HEK293 (cell line): ENCODE measurements around the gene NOL4L.

Experiments used
- CTCF ChIA-PET: fragments of 350-600 bp; formaldehyde crosslinking; extraction: SDS; loops from one replicate; lab custom pipeline; 2021; ENCODE audit warnings: antibody characterized with exemption; lab: Yijun Ruan, JAX
- POLR2A ChIA-PET: fragments of 300-600 bp; formaldehyde crosslinking; extraction: SDS; loops from one replicate; lab custom pipeline; 2020; ENCODE audit warnings: antibody characterized with exemption, inconsistent platforms; lab: Yijun Ruan, JAX
- H3K27ac ChIP-seq: fragments of 200-500 bp; sonication (Bioruptor generic); 2 replicates; pipeline ENCODE4 v1.5.1; 2014; ENCODE audit warnings: low read depth, low read length, control low read depth, inconsistent platforms; ENCODE audit errors: extremely low read depth
- H3K36me3 ChIP-seq, 2 experiments: fragments of 200-500 bp in 1 of 2; sonication (Bioruptor generic) in 1 of 2; 1 replicate in 1 of 2; 2 replicates in 1 of 2; pipeline ENCODE4 v1.5.1; 2014 to 2017; ENCODE audit warnings: inconsistent platforms in 2 of 2, low read length in 2 of 2; ENCODE audit not compliant: control insufficient read depth in 2 of 2, insufficient read depth in 1 of 2
- H3K4me1 ChIP-seq: fragments of 200-500 bp; sonication (Bioruptor generic); 2 replicates; pipeline ENCODE4 v1.5.1; 2014; ENCODE audit warnings: mild to moderate bottlenecking, low read length, inconsistent platforms; ENCODE audit not compliant: control insufficient read depth, insufficient read depth
- H3K4me3 ChIP-seq: 2 replicates; pipeline ENCODE4 v1.5.1; 2011; ENCODE audit warnings: low read depth, mild to moderate bottlenecking, control low read depth, low read length, moderate library complexity
- H3K9me3 ChIP-seq: fragments of 200-500 bp; sonication (Bioruptor generic); 2 replicates; pipeline ENCODE4 v1.5.1; 2014; ENCODE audit warnings: low read depth, low read length, inconsistent platforms; ENCODE audit not compliant: control insufficient read depth, insufficient read depth
- PATZ1 ChIP-seq: fragments of 450-650 bp; formaldehyde crosslinking; IDR thresholded peaks from 2 replicates; pipeline ENCODE4 v1.5.1; 2016; ENCODE audit warnings: missing biosample characterization, missing genetic modification characterization
- PRDM1 ChIP-seq: fragments of 450-650 bp; formaldehyde crosslinking; IDR thresholded peaks from 2 replicates; pipeline ENCODE4; 2016; ENCODE audit warnings: missing biosample characterization, missing genetic modification characterization
- ZBTB20 ChIP-seq: fragments of 450-650 bp; formaldehyde crosslinking; IDR thresholded peaks from 2 replicates; pipeline ENCODE4 v1.5.1; 2016; ENCODE audit warnings: missing biosample characterization, missing genetic modification characterization
- ZEB2 ChIP-seq: fragments of 450-650 bp; formaldehyde crosslinking; IDR thresholded peaks from 2 replicates; pipeline ENCODE4 v1.5.1; 2016; ENCODE audit warnings: missing biosample characterization, missing genetic modification characterization
- ZNF10 ChIP-seq: fragments of 450-650 bp; formaldehyde crosslinking; IDR thresholded peaks from 2 replicates; pipeline ENCODE4 v1.5.1; 2017; ENCODE audit warnings: missing biosample characterization, missing genetic modification characterization
- ZNF140 ChIP-seq: fragments of 450-650 bp; formaldehyde crosslinking; IDR thresholded peaks from 2 replicates; pipeline ENCODE4 v1.5.1; 2016; ENCODE audit warnings: missing biosample characterization, missing genetic modification characterization
- ZNF18 ChIP-seq: fragments of 450-650 bp; formaldehyde crosslinking; IDR thresholded peaks from 2 replicates; pipeline ENCODE4 v1.5.1; 2016; ENCODE audit warnings: missing biosample characterization, missing genetic modification characterization
- ZNF211 ChIP-seq: fragments of 450-650 bp; formaldehyde crosslinking; IDR thresholded peaks from 2 replicates; pipeline ENCODE4 v1.5.1; 2016; ENCODE audit warnings: low read depth, missing biosample characterization, missing genetic modification characterization
- ZNF366 ChIP-seq: fragments of 450-650 bp; formaldehyde crosslinking; conservative IDR thresholded peaks from 2 replicates; pipeline ENCODE4 v1.5.1; 2016; ENCODE audit warnings: missing biosample characterization, missing genetic modification characterization
- ZNF449 ChIP-seq: fragments of 450-650 bp; formaldehyde crosslinking; IDR thresholded peaks from 2 replicates; pipeline ENCODE4 v1.5.1; 2017; ENCODE audit warnings: missing biosample characterization, mild to moderate bottlenecking, missing genetic modification characterization, moderate library complexity
- ZNF48 ChIP-seq: fragments of 450-650 bp; formaldehyde crosslinking; IDR thresholded peaks from 2 replicates; pipeline ENCODE4 v1.5.1; 2016; ENCODE audit warnings: missing biosample characterization, missing genetic modification characterization
- ZNF521 ChIP-seq: fragments of 450-650 bp; formaldehyde crosslinking; IDR thresholded peaks from 2 replicates; pipeline ENCODE4 v1.5.1; 2017; ENCODE audit warnings: missing biosample characterization, mild to moderate bottlenecking, missing genetic modification characterization
- ZNF561 ChIP-seq: fragments of 450-650 bp; IDR thresholded peaks from 2 replicates; pipeline ENCODE4 v1.5.1; 2018; ENCODE audit warnings: missing biosample characterization, missing genetic modification characterization, borderline replicate concordance
- ZNF654 ChIP-seq: fragments of 450-650 bp; formaldehyde crosslinking; IDR thresholded peaks from 2 replicates; pipeline ENCODE4 v1.5.1; 2016; ENCODE audit warnings: low read depth, missing biosample characterization, missing genetic modification characterization
- ZNF830 ChIP-seq: fragments of 450-650 bp; IDR thresholded peaks from 2 replicates; pipeline ENCODE4 v1.5.0; 2018; ENCODE audit warnings: missing biosample characterization, missing genetic modification characterization, low read depth, mild to moderate bottlenecking, moderate library complexity
- ZSCAN23 ChIP-seq: fragments of 450-650 bp; formaldehyde crosslinking; IDR thresholded peaks from 2 replicates; pipeline ENCODE4 v1.5.1; 2016; ENCODE audit warnings: missing biosample characterization, missing genetic modification characterization
- TF ChIP-seq, protein P1 (sequence below): fragments of 450-650 bp; formaldehyde crosslinking; IDR thresholded peaks from 2 replicates; pipeline ENCODE4 v1.5.1; 2016; ENCODE audit warnings: missing biosample characterization, missing genetic modification characterization
- TF ChIP-seq, protein P2 (sequence below): fragments of 450-650 bp; formaldehyde crosslinking; IDR thresholded peaks from 2 replicates; pipeline ENCODE4 v1.5.1; 2016; ENCODE audit warnings: missing biosample characterization, missing genetic modification characterization
- TF ChIP-seq, protein P3 (sequence below): fragments of 450-650 bp; formaldehyde crosslinking; IDR thresholded peaks from 2 replicates; pipeline ENCODE4 v1.5.1; 2016; ENCODE audit warnings: missing biosample characterization, missing genetic modification characterization
- TF ChIP-seq, protein P4 (sequence below): fragments of 450-650 bp; formaldehyde crosslinking; IDR thresholded peaks from 2 replicates; pipeline ENCODE4 v1.5.1; 2016; ENCODE audit warnings: missing biosample characterization, missing genetic modification characterization

The NOL4L gene

GRCh38 chr20:32484958-32485769 is 100.0 kb downstream of the NOL4L start:
- POLR2A ChIA-PET: interaction anchor here (0.6 kb wide), 1 partner anchor 51 kb away, joined by 3 read pairs; no protein-coding TSS in a partner anchor
- peak overlapping the region; percentile 56; the same call in 1 of the 2 replicates for H3K27ac ChIP-seq
- CTCF ChIA-PET: interaction anchor here (0.6 to 1.7 kb wide), 10 partner anchors 10 to 391 kb away, joined by 3 to 6 read pairs (median 3); no protein-coding TSS in a partner anchor
- TF ChIP-seq ZNF449 (tag by site-specific recombination) (no peak), ZBTB20 (0 out of 2 replicates have a peak, but pooled peaks have one; percentile 1), ZNF654 (tag by site-specific recombination) (peak; percentile 27), ZNF211 (tag by site-specific recombination) (no peak), PATZ1 (0 out of 2 replicates have a peak, but pooled peaks have one; percentile 10), ZEB2 (tag by site-specific recombination) (peak; percentile 52; the same call in 1 of the 2 replicates), ZNF18 (tag by site-specific recombination) (no peak), PRDM1 (tag by site-specific recombination) (peak; percentile 45; the same call in 1 of the 2 replicates), ZNF10 (tag by site-specific recombination) (peak; percentile 93), ZNF561 (tag by site-specific recombination) (0 out of 2 replicates have a peak, but pooled peaks have one; percentile 24), ZNF366 (tag by site-specific recombination) (peak; percentile 83), ZNF521 (tag by site-specific recombination) (no peak), ZNF830 (tag by site-specific recombination) (no peak), ZSCAN23 (tag by site-specific recombination) (0 out of 2 replicates have a peak, but pooled peaks have one; percentile 29), ZNF140 (tag by site-specific recombination) (no peak), ZNF48 (tag by site-specific recombination) (no peak)
- TF ChIP-seq, protein P1, sequence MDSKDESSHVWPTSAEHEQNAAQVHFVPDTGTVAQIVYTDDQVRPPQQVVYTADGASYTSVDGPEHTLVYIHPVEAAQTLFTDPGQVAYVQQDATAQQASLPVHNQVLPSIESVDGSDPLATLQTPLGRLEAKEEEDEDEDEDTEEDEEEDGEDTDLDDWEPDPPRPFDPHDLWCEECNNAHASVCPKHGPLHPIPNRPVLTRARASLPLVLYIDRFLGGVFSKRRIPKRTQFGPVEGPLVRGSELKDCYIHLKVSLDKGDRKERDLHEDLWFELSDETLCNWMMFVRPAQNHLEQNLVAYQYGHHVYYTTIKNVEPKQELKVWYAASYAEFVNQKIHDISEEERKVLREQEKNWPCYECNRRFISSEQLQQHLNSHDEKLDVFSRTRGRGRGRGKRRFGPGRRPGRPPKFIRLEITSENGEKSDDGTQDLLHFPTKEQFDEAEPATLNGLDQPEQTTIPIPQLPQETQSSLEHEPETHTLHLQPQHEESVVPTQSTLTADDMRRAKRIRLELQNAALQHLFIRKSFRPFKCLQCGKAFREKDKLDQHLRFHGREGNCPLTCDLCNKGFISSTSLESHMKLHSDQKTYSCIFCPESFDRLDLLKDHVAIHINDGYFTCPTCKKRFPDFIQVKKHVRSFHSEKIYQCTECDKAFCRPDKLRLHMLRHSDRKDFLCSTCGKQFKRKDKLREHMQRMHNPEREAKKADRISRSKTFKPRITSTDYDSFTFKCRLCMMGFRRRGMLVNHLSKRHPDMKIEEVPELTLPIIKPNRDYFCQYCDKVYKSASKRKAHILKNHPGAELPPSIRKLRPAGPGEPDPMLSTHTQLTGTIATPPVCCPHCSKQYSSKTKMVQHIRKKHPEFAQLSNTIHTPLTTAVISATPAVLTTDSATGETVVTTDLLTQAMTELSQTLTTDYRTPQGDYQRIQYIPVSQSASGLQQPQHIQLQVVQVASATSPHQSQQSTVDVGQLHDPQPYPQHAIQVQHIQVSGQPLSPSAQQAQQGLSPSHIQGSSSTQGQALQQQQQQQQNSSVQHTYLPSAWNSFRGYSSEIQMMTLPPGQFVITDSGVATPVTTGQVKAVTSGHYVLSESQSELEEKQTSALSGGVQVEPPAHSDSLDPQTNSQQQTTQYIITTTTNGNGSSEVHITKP (tag by site-specific recombination): 0 out of 2 replicates have a peak, but pooled peaks have one; percentile 10
- TF ChIP-seq, protein P2, sequence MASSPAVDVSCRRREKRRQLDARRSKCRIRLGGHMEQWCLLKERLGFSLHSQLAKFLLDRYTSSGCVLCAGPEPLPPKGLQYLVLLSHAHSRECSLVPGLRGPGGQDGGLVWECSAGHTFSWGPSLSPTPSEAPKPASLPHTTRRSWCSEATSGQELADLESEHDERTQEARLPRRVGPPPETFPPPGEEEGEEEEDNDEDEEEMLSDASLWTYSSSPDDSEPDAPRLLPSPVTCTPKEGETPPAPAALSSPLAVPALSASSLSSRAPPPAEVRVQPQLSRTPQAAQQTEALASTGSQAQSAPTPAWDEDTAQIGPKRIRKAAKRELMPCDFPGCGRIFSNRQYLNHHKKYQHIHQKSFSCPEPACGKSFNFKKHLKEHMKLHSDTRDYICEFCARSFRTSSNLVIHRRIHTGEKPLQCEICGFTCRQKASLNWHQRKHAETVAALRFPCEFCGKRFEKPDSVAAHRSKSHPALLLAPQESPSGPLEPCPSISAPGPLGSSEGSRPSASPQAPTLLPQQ (tag by site-specific recombination): peak; percentile 10; the same call in 1 of the 2 replicates
- TF ChIP-seq, protein P3, sequence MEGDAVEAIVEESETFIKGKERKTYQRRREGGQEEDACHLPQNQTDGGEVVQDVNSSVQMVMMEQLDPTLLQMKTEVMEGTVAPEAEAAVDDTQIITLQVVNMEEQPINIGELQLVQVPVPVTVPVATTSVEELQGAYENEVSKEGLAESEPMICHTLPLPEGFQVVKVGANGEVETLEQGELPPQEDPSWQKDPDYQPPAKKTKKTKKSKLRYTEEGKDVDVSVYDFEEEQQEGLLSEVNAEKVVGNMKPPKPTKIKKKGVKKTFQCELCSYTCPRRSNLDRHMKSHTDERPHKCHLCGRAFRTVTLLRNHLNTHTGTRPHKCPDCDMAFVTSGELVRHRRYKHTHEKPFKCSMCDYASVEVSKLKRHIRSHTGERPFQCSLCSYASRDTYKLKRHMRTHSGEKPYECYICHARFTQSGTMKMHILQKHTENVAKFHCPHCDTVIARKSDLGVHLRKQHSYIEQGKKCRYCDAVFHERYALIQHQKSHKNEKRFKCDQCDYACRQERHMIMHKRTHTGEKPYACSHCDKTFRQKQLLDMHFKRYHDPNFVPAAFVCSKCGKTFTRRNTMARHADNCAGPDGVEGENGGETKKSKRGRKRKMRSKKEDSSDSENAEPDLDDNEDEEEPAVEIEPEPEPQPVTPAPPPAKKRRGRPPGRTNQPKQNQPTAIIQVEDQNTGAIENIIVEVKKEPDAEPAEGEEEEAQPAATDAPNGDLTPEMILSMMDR (tag by site-specific recombination): 0 out of 2 replicates have a peak, but pooled peaks have one; percentile 26
- TF ChIP-seq, protein P4, sequence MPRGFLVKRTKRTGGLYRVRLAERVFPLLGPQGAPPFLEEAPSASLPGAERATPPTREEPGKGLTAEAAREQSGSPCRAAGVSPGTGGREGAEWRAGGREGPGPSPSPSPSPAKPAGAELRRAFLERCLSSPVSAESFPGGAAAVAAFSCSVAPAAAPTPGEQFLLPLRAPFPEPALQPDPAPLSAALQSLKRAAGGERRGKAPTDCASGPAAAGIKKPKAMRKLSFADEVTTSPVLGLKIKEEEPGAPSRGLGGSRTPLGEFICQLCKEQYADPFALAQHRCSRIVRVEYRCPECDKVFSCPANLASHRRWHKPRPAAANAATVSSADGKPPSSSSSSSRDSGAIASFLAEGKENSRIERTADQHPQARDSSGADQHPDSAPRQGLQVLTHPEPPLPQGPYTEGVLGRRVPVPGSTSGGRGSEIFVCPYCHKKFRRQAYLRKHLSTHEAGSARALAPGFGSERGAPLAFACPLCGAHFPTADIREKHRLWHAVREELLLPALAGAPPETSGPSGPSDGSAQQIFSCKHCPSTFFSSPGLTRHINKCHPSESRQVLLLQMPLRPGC: no peak

More at GRCh38 chr20:32484958-32485769, 100.0 kb downstream of the NOL4L start:
- H3K36me3 ChIP-seq: no peaks in the 10 kb centered on the region
- H3K4me1 ChIP-seq: peaks cover 3% of the 10 kb centered on the region; the same call in 1 of the 2 replicates
- H3K4me3 ChIP-seq: peak overlapping the region; percentile 72
- H3K9me3 ChIP-seq: no peaks in the 10 kb centered on the region
